ENCODE measurements around the gene SP100. TPM values are rescaled to one million over a fixed set of nuclear protein-coding genes. Genes with fewer than 3 reads are reported as not detected.

The SP100 gene
- total and polyA plus RNA-seq, 2 of the 8 experiments (the other 6 are each of a cell fraction or from before 2014, with no cell fraction given): 0.06 to 1.1 TPM

DNA sequence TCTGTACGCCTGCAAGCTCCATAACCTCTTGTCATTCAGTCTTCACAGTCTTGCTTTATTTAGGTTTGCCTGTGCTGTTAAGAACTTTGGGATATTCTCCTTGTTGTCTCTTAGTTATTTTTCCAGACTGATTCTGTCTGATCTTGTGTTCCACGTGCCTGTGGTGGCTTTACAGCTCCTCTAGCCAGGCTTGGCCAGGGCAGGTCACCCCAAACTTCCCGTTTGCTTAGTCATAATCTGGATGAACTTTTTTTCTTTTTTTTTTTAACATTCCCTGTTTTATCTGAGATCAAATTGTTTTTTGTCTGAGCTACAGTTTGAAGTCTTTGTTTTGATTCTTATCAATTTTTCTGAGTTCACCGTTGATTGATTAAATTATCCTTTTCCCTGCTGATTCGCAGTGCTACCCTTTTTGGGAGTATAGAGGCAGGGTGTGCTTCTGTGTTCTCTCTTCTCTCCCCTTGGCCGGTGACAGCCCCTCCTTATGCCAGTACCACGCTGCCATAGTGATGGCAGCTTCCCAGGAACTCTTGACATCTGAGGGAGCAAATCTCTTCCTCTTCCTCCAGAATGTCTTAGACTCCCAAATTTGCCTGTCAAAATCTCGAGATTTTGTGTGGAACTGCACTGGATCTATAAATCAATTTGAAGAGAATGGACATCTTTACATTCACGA is 2.5 kb downstream of the SP100 start:
- 89% methylated on average over 9 of the region's 9 CpGs; no CpG with 5 or more reads in 1 of the 2 experiments for WGBS, 2 experiments (ENCODE audit: extremely low coverage in 1 of 2, insufficient coverage in 1 of 2, insufficient read length in 1 of 2, insufficient replicate concordance in 2 of 2, low coverage in 1 of 2, low lambda C conversion rate in 2 of 2, missing lambda C conversion rate in 1 of 2)
- H2BK5ac ChIP-seq (ENCODE audit: low read depth, low read length): no peak overlapping the region
- no peaks in the 10 kb centered on the region for H3K79me2 ChIP-seq (ENCODE audit: control insufficient read depth in 1 of 2, insufficient read depth in 2 of 2, low read length in 2 of 2)
- H3K14ac ChIP-seq (ENCODE audit: insufficient read length): no peak overlapping the region
- no peak overlapping the region for H3K4me2 ChIP-seq (ENCODE audit: insufficient read depth in 1 of 2, low read depth in 2 of 2, low read length in 2 of 2)
- no peak overlapping the region for H2AFZ ChIP-seq (ENCODE audit: low read length)
- H3K27me3 ChIP-seq (replicated peaks in 1 of 4; ENCODE audit: control insufficient read depth in 3 of 4, extremely low read depth in 1 of 4, insufficient read depth in 3 of 4, low read length in 3 of 4): no peaks in the 10 kb centered on the region
- H2BK20ac ChIP-seq (ENCODE audit: low read length): no peak overlapping the region
- no peaks in the 10 kb centered on the region for H3K9me3 ChIP-seq (ENCODE audit: insufficient read depth in 2 of 2, low read depth in 1 of 2, low read length in 1 of 2)
- H3K79me1 ChIP-seq (ENCODE audit: low read depth, low read length): no peaks in the 10 kb centered on the region
- no peak overlapping the region for H4K91ac ChIP-seq (replicated peaks; ENCODE audit: insufficient read length, low read length)
- FAIRE-seq (no peak), DNase-seq (ENCODE audit: low read depth in 1 of 2, low spot score in 2 of 2) (no peak)
- no peak overlapping the region for H4K5ac ChIP-seq (ENCODE audit: insufficient read length, low read depth, low read length)
- H3K56ac ChIP-seq (replicated peaks; ENCODE audit: insufficient read length, low read depth, low read length): no peak overlapping the region
- CTCF ChIA-PET (ENCODE audit: partially characterized antibody): interaction anchor here (0.6 kb wide), 1 partner anchor 29 kb away, joined by 3 read pairs; no protein-coding TSS in a partner anchor
- no peak overlapping the region for H2AK5ac ChIP-seq (ENCODE audit: low read depth, low read length)
- no peak overlapping the region for H3K18ac ChIP-seq (ENCODE audit: extremely low read depth, low read length)
- no peak overlapping the region for H4K8ac ChIP-seq (ENCODE audit: extremely low read depth, insufficient read depth, low read length)
- no peak overlapping the region for H3K23ac ChIP-seq (ENCODE audit: insufficient read length)
- H3K23me2 ChIP-seq (ENCODE audit: low read depth, low read length): no peaks in the 10 kb centered on the region
- no peak overlapping the region for H3K4ac ChIP-seq (replicated peaks; ENCODE audit: insufficient read length, low read depth, low read length)
- no peak overlapping the region for H2BK15ac ChIP-seq (ENCODE audit: low read length)
- no peaks in the 10 kb centered on the region for H3K4me1 ChIP-seq (replicated peaks in 1 of 4; ENCODE audit: control insufficient read depth in 3 of 4, insufficient read depth in 4 of 4, low read length in 3 of 4)
- no peak overlapping the region for H2BK12ac ChIP-seq (ENCODE audit: low read depth, low read length)
- H3K4me3 ChIP-seq (ENCODE audit: extremely low read depth in 1 of 4, insufficient read depth in 2 of 4, low read depth in 3 of 4, low read length in 4 of 4): no peak overlapping the region
- H4K20me1 ChIP-seq (replicated peaks in 1 of 2; ENCODE audit: control insufficient read depth in 1 of 2, insufficient read depth in 2 of 2, low read length in 2 of 2): no peaks in the 10 kb centered on the region
- H2BK120ac ChIP-seq (replicated peaks; ENCODE audit: low read depth, low read length): no peak overlapping the region
- no peak for TF ChIP-seq EZH2 (IDR thresholded peaks at IDR 0.05; ENCODE audit: low read depth, low read length, severe bottlenecking)
- TF ChIP-seq, protein P1, sequence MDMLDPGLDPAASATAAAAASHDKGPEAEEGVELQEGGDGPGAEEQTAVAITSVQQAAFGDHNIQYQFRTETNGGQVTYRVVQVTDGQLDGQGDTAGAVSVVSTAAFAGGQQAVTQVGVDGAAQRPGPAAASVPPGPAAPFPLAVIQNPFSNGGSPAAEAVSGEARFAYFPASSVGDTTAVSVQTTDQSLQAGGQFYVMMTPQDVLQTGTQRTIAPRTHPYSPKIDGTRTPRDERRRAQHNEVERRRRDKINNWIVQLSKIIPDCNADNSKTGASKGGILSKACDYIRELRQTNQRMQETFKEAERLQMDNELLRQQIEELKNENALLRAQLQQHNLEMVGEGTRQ (IDR thresholded peaks at IDR 0.05; ENCODE audit: low read length): no peak
- H3K27ac ChIP-seq (ENCODE audit: low read depth, low read length): no peak overlapping the region
- H3K9ac ChIP-seq (replicated peaks in 1 of 4; ENCODE audit: extremely low read depth in 1 of 4, low read depth in 3 of 4, low read length in 3 of 4): no peak overlapping the region
- H3K36me3 ChIP-seq (ENCODE audit: control insufficient read depth in 2 of 4, insufficient read depth in 4 of 4, low read length in 3 of 4): no peaks in the 10 kb centered on the region
- POLR2A ChIA-PET (ENCODE audit: partially characterized antibody): no interaction called here
